Endothelial cell of umbilical vein (primary cell): Measurements from ENCODE around the gene NHS.

Experiments
- JUN ChIP-seq: IDR thresholded peaks from 2 replicates; pipeline ENCODE4 v1.6.1; 2011; ENCODE audit warnings: borderline replicate concordance, low read depth; ENCODE audit not compliant: insufficient read length, insufficient read depth
- TF ChIP-seq, protein P1 (sequence below), 2 donors: IDR thresholded peaks; 1 replicate in 1 of 2; 2 replicates in 1 of 2; pipeline ENCODE4 v1.5.1; 2011; ENCODE audit warnings: low read length in 2 of 2, mild to moderate bottlenecking in 2 of 2, moderate library complexity in 2 of 2, control low read depth in 1 of 2, inconsistent platforms in 1 of 2, low read depth in 1 of 2; ENCODE audit not compliant: insufficient read depth in 1 of 2; ENCODE audit errors: extremely low read depth in 1 of 2
- TF ChIP-seq, protein P2 (sequence below): IDR thresholded peaks from 2 replicates; pipeline ENCODE4 v1.6.1; 2011; ENCODE audit not compliant: insufficient read depth, insufficient read length

DNA sequence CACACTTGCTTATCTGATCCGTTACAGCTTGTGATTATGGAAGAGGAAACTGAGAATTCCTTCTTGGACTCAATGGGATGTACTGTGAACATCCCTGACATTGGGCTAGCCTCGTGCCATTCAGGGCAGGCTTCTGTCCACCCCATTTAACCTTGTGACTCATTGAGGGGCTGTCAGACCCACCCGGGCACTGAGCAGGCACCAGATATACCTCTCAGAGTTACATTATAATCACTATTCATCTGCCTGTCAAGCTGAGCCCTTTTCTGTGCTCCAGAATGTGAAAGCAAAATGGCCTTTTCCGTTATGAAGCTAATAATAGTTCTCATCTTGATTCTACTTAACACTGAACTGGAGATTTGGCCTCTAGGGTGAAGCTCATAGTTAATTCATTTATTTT lies 191.7 kb downstream of the NHS start:
- TF ChIP-seq, protein P1, sequence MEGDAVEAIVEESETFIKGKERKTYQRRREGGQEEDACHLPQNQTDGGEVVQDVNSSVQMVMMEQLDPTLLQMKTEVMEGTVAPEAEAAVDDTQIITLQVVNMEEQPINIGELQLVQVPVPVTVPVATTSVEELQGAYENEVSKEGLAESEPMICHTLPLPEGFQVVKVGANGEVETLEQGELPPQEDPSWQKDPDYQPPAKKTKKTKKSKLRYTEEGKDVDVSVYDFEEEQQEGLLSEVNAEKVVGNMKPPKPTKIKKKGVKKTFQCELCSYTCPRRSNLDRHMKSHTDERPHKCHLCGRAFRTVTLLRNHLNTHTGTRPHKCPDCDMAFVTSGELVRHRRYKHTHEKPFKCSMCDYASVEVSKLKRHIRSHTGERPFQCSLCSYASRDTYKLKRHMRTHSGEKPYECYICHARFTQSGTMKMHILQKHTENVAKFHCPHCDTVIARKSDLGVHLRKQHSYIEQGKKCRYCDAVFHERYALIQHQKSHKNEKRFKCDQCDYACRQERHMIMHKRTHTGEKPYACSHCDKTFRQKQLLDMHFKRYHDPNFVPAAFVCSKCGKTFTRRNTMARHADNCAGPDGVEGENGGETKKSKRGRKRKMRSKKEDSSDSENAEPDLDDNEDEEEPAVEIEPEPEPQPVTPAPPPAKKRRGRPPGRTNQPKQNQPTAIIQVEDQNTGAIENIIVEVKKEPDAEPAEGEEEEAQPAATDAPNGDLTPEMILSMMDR (IDR thresholded peaks at IDR 0.05; ENCODE audit: extremely low read depth in 1 of 2, insufficient read depth in 1 of 2, low read depth in 1 of 2, low read length in 2 of 2): no peak
- TF ChIP-seq JUN: no peak
- TF ChIP-seq, protein P2, sequence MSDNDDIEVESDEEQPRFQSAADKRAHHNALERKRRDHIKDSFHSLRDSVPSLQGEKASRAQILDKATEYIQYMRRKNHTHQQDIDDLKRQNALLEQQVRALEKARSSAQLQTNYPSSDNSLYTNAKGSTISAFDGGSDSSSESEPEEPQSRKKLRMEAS: no peak
